Measurements from ENCODE around the gene LPAR6. TPM values are rescaled to one million over a fixed set of nuclear protein-coding genes. Genes with fewer than 3 reads are reported as not detected.

The LPAR6 gene
- total and polyA plus RNA-seq, 2 donors (not counting 1 experiment from before 2014, with no cell fraction given): 0.55 to 1.0 TPM

GRCh38 chr13:48403151-48403631, 9.7 kb downstream of the LPAR6 start:
- ChIA-PET POLR2A (no interaction called here), CTCF (interaction anchor here (0.8 kb wide), 1 partner anchor 177 kb away, joined by 3 read pairs; no protein-coding TSS in a partner anchor)
- no peak overlapping the region for H3K27ac ChIP-seq (ENCODE audit: low read length in 2 of 2)
- no peaks in the 10 kb centered on the region for H3K4me1 ChIP-seq (ENCODE audit: control insufficient read depth in 2 of 2, insufficient read depth in 2 of 2, low read length in 2 of 2)
- no peak overlapping the region for H3K4me3 ChIP-seq (ENCODE audit: control extremely low read depth in 1 of 5, extremely low read depth in 1 of 5, insufficient read depth in 1 of 5, low read depth in 2 of 5, low read length in 4 of 5)
- no peak overlapping the region for H3K9ac ChIP-seq (ENCODE audit: low read length)
- no peaks in the 10 kb centered on the region for H3K79me2 ChIP-seq (ENCODE audit: control insufficient read depth, insufficient read depth, low read length)
- H4K20me1 ChIP-seq (ENCODE audit: control insufficient read depth, insufficient read depth, low read length, poor library complexity, severe bottlenecking): no peaks in the 10 kb centered on the region
- TF ChIP-seq EZH2 (IDR thresholded peaks at IDR 0.05; ENCODE audit: borderline replicate concordance, insufficient read depth, low read depth, low read length, poor library complexity, severe bottlenecking): no peak
- TF ChIP-seq CTCF (IDR thresholded peaks at IDR 0.05): no peak
- WGBS (ENCODE audit: insufficient coverage): no CpG with 5 or more reads among the region's 2 CpGs
- no peaks in the 10 kb centered on the region for H3K9me3 Mint-ChIP-seq (ENCODE audit: insufficient read depth)
- H3K36me3 ChIP-seq (replicated peaks in 1 of 2; ENCODE audit: control extremely low read depth in 1 of 2, control insufficient read depth in 1 of 2, extremely low read depth in 1 of 2, insufficient read depth in 2 of 2, low read length in 1 of 2): peaks cover 0 to 12% of the 10 kb centered on the region in 2 experiments
- no peaks in the 10 kb centered on the region for H3K27me3 Mint-ChIP-seq
- H2AFZ ChIP-seq (ENCODE audit: insufficient read depth, low read depth, low read length, poor library complexity, severe bottlenecking): no peak overlapping the region
- no peak overlapping the region for H3K27ac Mint-ChIP-seq
- no peak for ATAC-seq (ENCODE audit: low read depth)
- H3K4me1 Mint-ChIP-seq: peaks cover 10% of the 10 kb centered on the region
- no peaks in the 10 kb centered on the region for H3K9me3 ChIP-seq (ENCODE audit: control extremely low read depth in 1 of 3, control insufficient read depth in 2 of 3, insufficient read depth in 1 of 3, low read length in 2 of 3)
- H3K4me3 Mint-ChIP-seq: no peak overlapping the region
- DNase-seq: no peak
- H3K4me2 ChIP-seq (replicated peaks; ENCODE audit: low read depth, low read length, poor library complexity, severe bottlenecking): no peak overlapping the region
- intact Hi-C loops (cut with micrococcal nuclease): no loop called here
- H3K27me3 ChIP-seq (replicated peaks in 1 of 4; ENCODE audit: control extremely low read depth in 1 of 4, control insufficient read depth in 3 of 4, insufficient read depth in 4 of 4, low read length in 3 of 4): no peaks in the 10 kb centered on the region

DNA sequence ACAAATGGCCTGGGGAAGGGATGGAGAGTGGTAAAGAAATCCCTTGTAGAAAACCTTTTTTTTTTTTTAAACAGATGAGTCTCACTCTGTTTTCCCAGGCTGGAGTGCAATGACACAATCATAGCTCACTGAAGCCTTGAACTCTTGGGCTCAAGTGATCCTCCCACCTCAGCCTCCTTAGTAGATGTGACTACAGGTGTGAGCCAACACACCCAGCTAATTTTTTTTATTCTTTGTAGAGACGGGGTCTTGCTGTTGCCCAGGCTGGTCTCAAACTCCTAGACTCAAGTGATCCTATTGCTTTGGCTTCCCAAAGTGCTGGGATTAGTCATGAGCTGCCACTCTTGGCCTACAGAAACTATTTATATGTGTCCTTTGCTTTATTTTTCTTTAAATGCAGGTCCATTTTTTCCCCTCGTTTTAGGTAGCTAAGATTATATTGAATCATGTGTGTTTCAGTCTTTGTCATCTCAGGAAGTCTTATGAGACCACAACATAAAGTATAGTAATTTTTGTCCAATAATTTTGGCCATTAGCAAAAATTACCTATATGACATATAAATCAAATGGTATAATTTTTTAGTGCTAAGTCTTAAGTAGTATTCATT, 10.5 kb downstream of the LPAR6 start:
- ChIA-PET POLR2A (no interaction called here), CTCF (interaction anchor here (0.8 kb wide), 1 partner anchor 177 kb away, joined by 3 read pairs; no protein-coding TSS in a partner anchor)
- Mint-ChIP-seq H3K4me1 (peaks cover 10% of the 10 kb centered on the region), H3K4me3 (no peak overlapping the region), H3K9me3 (ENCODE audit: insufficient read depth) (no peaks in the 10 kb centered on the region), H3K27me3 (no peaks in the 10 kb centered on the region), H3K27ac (no peak overlapping the region)
- Histone ChIP-seq H3K9ac (ENCODE audit: low read length) (no peak overlapping the region), H3K27ac (ENCODE audit: low read length in 2 of 2) (no peak overlapping the region), H3K4me3 (ENCODE audit: control extremely low read depth in 1 of 5, extremely low read depth in 1 of 5, insufficient read depth in 1 of 5, low read depth in 2 of 5, low read length in 4 of 5) (no peak overlapping the region), H3K4me1 (ENCODE audit: control insufficient read depth in 2 of 2, insufficient read depth in 2 of 2, low read length in 2 of 2) (no peaks in the 10 kb centered on the region), H4K20me1 (ENCODE audit: control insufficient read depth, insufficient read depth, low read length, poor library complexity, severe bottlenecking) (no peaks in the 10 kb centered on the region), H2AFZ (ENCODE audit: insufficient read depth, low read depth, low read length, poor library complexity, severe bottlenecking) (no peak overlapping the region), H3K4me2 (replicated peaks; ENCODE audit: low read depth, low read length, poor library complexity, severe bottlenecking) (no peak overlapping the region), H3K27me3 (replicated peaks in 1 of 4; ENCODE audit: control extremely low read depth in 1 of 4, control insufficient read depth in 3 of 4, insufficient read depth in 4 of 4, low read length in 3 of 4) (no peaks in the 10 kb centered on the region), H3K36me3 (replicated peaks in 1 of 2; ENCODE audit: control extremely low read depth in 1 of 2, control insufficient read depth in 1 of 2, extremely low read depth in 1 of 2, insufficient read depth in 2 of 2, low read length in 1 of 2) (peaks cover 0 to 12% of the 10 kb centered on the region in 2 experiments), H3K9me3 (ENCODE audit: control extremely low read depth in 1 of 3, control insufficient read depth in 2 of 3, insufficient read depth in 1 of 3, low read length in 2 of 3) (no peaks in the 10 kb centered on the region), H3K79me2 (ENCODE audit: control insufficient read depth, insufficient read depth, low read length) (no peaks in the 10 kb centered on the region)
- intact Hi-C loops (cut with micrococcal nuclease): no loop called here
- ATAC-seq (ENCODE audit: low read depth): no peak
- TF ChIP-seq CTCF (IDR thresholded peaks at IDR 0.05) (no peak), EZH2 (IDR thresholded peaks at IDR 0.05; ENCODE audit: borderline replicate concordance, insufficient read depth, low read depth, low read length, poor library complexity, severe bottlenecking) (no peak)
- DNase-seq: no peak
- WGBS (ENCODE audit: insufficient coverage): 80% methylated on average over 1 of the region's 2 CpGs

Data from B cell (primary cell).